ENCODE results near the gene TMEM132C. TPM values are rescaled to one million over a fixed set of nuclear protein-coding genes. Genes with fewer than 3 reads are reported as not detected.

The TMEM132C gene
- total and polyA plus RNA-seq, 2 of the 4 experiments (the other 2 are of a cell fraction) = not detected

DNA sequence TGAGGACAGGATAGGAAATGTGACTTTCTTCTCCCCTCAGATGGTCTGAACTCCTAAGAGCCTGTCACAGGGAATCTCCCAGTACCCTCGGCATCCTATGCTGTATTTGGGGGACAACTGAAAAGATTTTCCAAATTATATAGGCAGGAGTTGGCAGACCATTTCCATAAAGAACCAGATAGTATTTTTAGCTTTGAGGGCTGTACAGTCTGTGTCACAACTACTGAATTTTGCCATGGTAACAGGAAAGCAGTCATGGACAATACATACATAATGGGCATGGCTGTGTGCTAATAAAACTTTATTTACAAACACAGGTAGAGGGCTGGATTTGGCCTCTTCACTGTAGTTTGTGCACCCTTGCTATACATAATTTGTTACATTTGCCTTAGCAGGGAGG, 30.4 kb upstream of the TMEM132C start:
- Histone ChIP-seq H3K4me1 (ENCODE audit: control insufficient read depth, insufficient read depth, low read length) (no peaks in the 10 kb centered on the region), H3K9me3 (ENCODE audit: control insufficient read depth, insufficient read depth, low read length) (peaks cover 30% of the 10 kb centered on the region), H3K27ac (ENCODE audit: insufficient read depth, low read length) (no peak overlapping the region), H2BK20ac (ENCODE audit: low read depth, low read length) (no peak overlapping the region), H3K56ac (ENCODE audit: extremely low read depth, insufficient read depth, low read length) (no peak overlapping the region), H3K4ac (ENCODE audit: low read depth, low read length) (no peak overlapping the region), H3K4me3 (ENCODE audit: insufficient read depth, low read depth, low read length) (no peak overlapping the region), H3K23ac (ENCODE audit: low read depth, low read length) (no peak overlapping the region), H3K18ac (ENCODE audit: low read depth, low read length) (no peak overlapping the region), H4K8ac (ENCODE audit: low read depth in 2 of 2, low read length in 2 of 2) (no peak overlapping the region), H4K20me1 (ENCODE audit: insufficient read depth, low read length) (no peaks in the 10 kb centered on the region), H3K27me3 (ENCODE audit: control insufficient read depth, insufficient read depth, low read length) (no peaks in the 10 kb centered on the region), H3K9me1 (ENCODE audit: insufficient read depth, low read length) (no peaks in the 10 kb centered on the region), H2AFZ (replicated peaks; ENCODE audit: low read length, poor library complexity) (no peak overlapping the region), H4K91ac (ENCODE audit: insufficient read depth, low read depth, low read length) (no peak overlapping the region), H2BK120ac (ENCODE audit: low read depth, low read length) (no peak overlapping the region), H3K14ac (replicated peaks; ENCODE audit: low read depth, low read length) (no peak overlapping the region), H3K36me3 (ENCODE audit: control insufficient read depth, insufficient read depth, low read length) (no peaks in the 10 kb centered on the region), H2BK15ac (ENCODE audit: low read depth, low read length) (no peak overlapping the region), H2AK9ac (replicated peaks; ENCODE audit: low read depth, low read length, poor library complexity) (no peak overlapping the region), H3K79me1 (ENCODE audit: low read depth in 1 of 2, low read length in 2 of 2) (no peaks in the 10 kb centered on the region), H3K9ac (ENCODE audit: low read depth, low read length) (no peak overlapping the region), H4K5ac (ENCODE audit: low read depth, low read length) (no peak overlapping the region), H3K4me2 (ENCODE audit: low read depth, low read length) (no peak overlapping the region), H2AK5ac (ENCODE audit: low read depth, low read length) (no peak overlapping the region), H2BK5ac (ENCODE audit: low read depth, low read length, poor library complexity, severe bottlenecking) (no peak overlapping the region)
- WGBS, 2 experiments (ENCODE audit: extremely low coverage in 2 of 2, insufficient read length in 1 of 2) = no CpG with 5 or more reads among the region's 1 CpG
- intact Hi-C loops (cut with micrococcal nuclease) (no loop called here), dilution Hi-C loops (cut with HindIII; ENCODE audit: low sequenced_read_pairs, unreplicated experiment) (no loop called here), in situ Hi-C loops (cut with MboI; ENCODE audit: low sequenced_read_pairs) (no loop called here)
- ChIA-PET POLR2A (ENCODE audit: unreplicated experiment) (no interaction called here), CTCF (no interaction called here)
- TF ChIP-seq CEBPB (IDR thresholded peaks at IDR 0.05; ENCODE audit: low read depth, low read length) = no peak
- TF ChIP-seq BHLHE40 (IDR thresholded peaks at IDR 0.05; ENCODE audit: low read depth, low read length) = no peak
- TF ChIP-seq, protein P1, sequence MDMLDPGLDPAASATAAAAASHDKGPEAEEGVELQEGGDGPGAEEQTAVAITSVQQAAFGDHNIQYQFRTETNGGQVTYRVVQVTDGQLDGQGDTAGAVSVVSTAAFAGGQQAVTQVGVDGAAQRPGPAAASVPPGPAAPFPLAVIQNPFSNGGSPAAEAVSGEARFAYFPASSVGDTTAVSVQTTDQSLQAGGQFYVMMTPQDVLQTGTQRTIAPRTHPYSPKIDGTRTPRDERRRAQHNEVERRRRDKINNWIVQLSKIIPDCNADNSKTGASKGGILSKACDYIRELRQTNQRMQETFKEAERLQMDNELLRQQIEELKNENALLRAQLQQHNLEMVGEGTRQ (IDR thresholded peaks at IDR 0.05; ENCODE audit: low read depth, low read length) = no peak
- TF ChIP-seq POLR2A (IDR thresholded peaks at IDR 0.05; ENCODE audit: low read depth, low read length) = no peak
- TF ChIP-seq MAFK (IDR thresholded peaks at IDR 0.05; ENCODE audit: low read depth, low read length) = no peak
- TF ChIP-seq RAD21 (IDR thresholded peaks at IDR 0.05; ENCODE audit: low read length) = no peak
- TF ChIP-seq, protein P2, sequence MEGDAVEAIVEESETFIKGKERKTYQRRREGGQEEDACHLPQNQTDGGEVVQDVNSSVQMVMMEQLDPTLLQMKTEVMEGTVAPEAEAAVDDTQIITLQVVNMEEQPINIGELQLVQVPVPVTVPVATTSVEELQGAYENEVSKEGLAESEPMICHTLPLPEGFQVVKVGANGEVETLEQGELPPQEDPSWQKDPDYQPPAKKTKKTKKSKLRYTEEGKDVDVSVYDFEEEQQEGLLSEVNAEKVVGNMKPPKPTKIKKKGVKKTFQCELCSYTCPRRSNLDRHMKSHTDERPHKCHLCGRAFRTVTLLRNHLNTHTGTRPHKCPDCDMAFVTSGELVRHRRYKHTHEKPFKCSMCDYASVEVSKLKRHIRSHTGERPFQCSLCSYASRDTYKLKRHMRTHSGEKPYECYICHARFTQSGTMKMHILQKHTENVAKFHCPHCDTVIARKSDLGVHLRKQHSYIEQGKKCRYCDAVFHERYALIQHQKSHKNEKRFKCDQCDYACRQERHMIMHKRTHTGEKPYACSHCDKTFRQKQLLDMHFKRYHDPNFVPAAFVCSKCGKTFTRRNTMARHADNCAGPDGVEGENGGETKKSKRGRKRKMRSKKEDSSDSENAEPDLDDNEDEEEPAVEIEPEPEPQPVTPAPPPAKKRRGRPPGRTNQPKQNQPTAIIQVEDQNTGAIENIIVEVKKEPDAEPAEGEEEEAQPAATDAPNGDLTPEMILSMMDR (conservative IDR thresholded peaks at IDR 0.05; ENCODE audit: low read depth, low read length) = no peak
- DNase-seq = no peak
- no TSS peak for BruUV-seq (replicated peaks)
- no peak for ATAC-seq (ENCODE audit: low read depth)

Data from IMR-90 (cell line).